ENCODE measurements around the gene GRID1. TPM values are rescaled to one million over a fixed set of nuclear protein-coding genes. Genes with fewer than 3 reads are reported as not detected.
A peak's percentile ranks its signal among the peaks of the same experiment; 100 is the strongest.

Gene GRID1
- total RNA-seq, 1 experiment from 2014 or later: not detected

- no peaks in the 10 kb centered on the region for H3K36me3 Mint-ChIP-seq (ENCODE audit: insufficient read depth, unreplicated experiment)
- H3K27ac Mint-ChIP-seq (ENCODE audit: unreplicated experiment): no peak overlapping the region
- CTCF ChIA-PET: no interaction called here
- H3K4me3 Mint-ChIP-seq (ENCODE audit: low read depth, unreplicated experiment): no peak overlapping the region
- no peaks in the 10 kb centered on the region for H3K9me3 Mint-ChIP-seq (ENCODE audit: low read depth, unreplicated experiment)
- intact Hi-C loops (cut with micrococcal nuclease; ENCODE audit: unreplicated experiment): no loop called here
- no peaks in the 10 kb centered on the region for H3K27me3 Mint-ChIP-seq (ENCODE audit: unreplicated experiment)
- DNase-seq: no peak
- BruUV-seq (replicated peaks): no TSS peak
- peaks cover 9% of the 10 kb centered on the region for H3K4me1 Mint-ChIP-seq (ENCODE audit: low read depth, unreplicated experiment)
- no peak for TF ChIP-seq CTCF (IDR thresholded peaks at IDR 0.05; ENCODE audit: unreplicated experiment)
Observed at GRCh38 chr10:85787881-85788280, 578.7 kb downstream of the GRID1 start.

- no peak for TF ChIP-seq CTCF (IDR thresholded peaks at IDR 0.05; ENCODE audit: unreplicated experiment)
- Mint-ChIP-seq H3K4me1 (ENCODE audit: low read depth, unreplicated experiment) (peaks cover 9% of the 10 kb centered on the region), H3K27ac (ENCODE audit: unreplicated experiment) (no peak overlapping the region), H3K27me3 (ENCODE audit: unreplicated experiment) (no peaks in the 10 kb centered on the region), H3K36me3 (ENCODE audit: insufficient read depth, unreplicated experiment) (no peaks in the 10 kb centered on the region), H3K9me3 (ENCODE audit: low read depth, unreplicated experiment) (no peaks in the 10 kb centered on the region), H3K4me3 (ENCODE audit: low read depth, unreplicated experiment) (no peak overlapping the region)
- CTCF ChIA-PET: no interaction called here
- BruUV-seq (replicated peaks): no TSS peak
- intact Hi-C loops (cut with micrococcal nuclease; ENCODE audit: unreplicated experiment): no loop called here
- DNase-seq: no peak
Observed at GRCh38 chr10:85787393-85787792, 579.2 kb downstream of the GRID1 start.

GRCh38 chr10:85786401-85786899 is 580.1 kb downstream of the GRID1 start:
- no peak overlapping the region for H3K27ac Mint-ChIP-seq (ENCODE audit: unreplicated experiment)
- H3K36me3 Mint-ChIP-seq (ENCODE audit: insufficient read depth, unreplicated experiment): no peaks in the 10 kb centered on the region
- H3K27me3 Mint-ChIP-seq (ENCODE audit: unreplicated experiment): no peaks in the 10 kb centered on the region
- H3K4me3 Mint-ChIP-seq (ENCODE audit: low read depth, unreplicated experiment): no peak overlapping the region
- peak; percentile 50 for DNase-seq
- CTCF ChIA-PET: interaction anchor here (0.5 kb wide), 1 partner anchor 11 kb away, joined by 3 read pairs; no protein-coding TSS in a partner anchor
- BruUV-seq (replicated peaks): no TSS peak
- intact Hi-C loops (cut with micrococcal nuclease; ENCODE audit: unreplicated experiment): no loop called here
- H3K4me1 Mint-ChIP-seq (ENCODE audit: low read depth, unreplicated experiment): peaks cover 9% of the 10 kb centered on the region
- H3K9me3 Mint-ChIP-seq (ENCODE audit: low read depth, unreplicated experiment): no peaks in the 10 kb centered on the region
- TF ChIP-seq CTCF (IDR thresholded peaks at IDR 0.05; ENCODE audit: unreplicated experiment): no peak

- Mint-ChIP-seq H3K4me1 (ENCODE audit: low read depth, unreplicated experiment) (peaks cover 2% of the 10 kb centered on the region), H3K9me3 (ENCODE audit: low read depth, unreplicated experiment) (no peaks in the 10 kb centered on the region), H3K27ac (ENCODE audit: unreplicated experiment) (no peak overlapping the region), H3K27me3 (ENCODE audit: unreplicated experiment) (no peaks in the 10 kb centered on the region), H3K36me3 (ENCODE audit: insufficient read depth, unreplicated experiment) (no peaks in the 10 kb centered on the region), H3K4me3 (ENCODE audit: low read depth, unreplicated experiment) (no peak overlapping the region)
- no TSS peak for BruUV-seq (replicated peaks)
- CTCF ChIA-PET: no interaction called here
- intact Hi-C loops (cut with micrococcal nuclease; ENCODE audit: unreplicated experiment): no loop called here
- no peak for TF ChIP-seq CTCF (IDR thresholded peaks at IDR 0.05; ENCODE audit: unreplicated experiment)
- DNase-seq: no peak
Observed at GRCh38 chr10:85784792-85785191, 581.8 kb downstream of the GRID1 start.
